Peyer's patch (tissue), 4 donors: ENCODE data around the gene POLD1.

Experiments
- POLR2A ChIP-seq, 2 donors: fragments of 450-650 bp; IDR thresholded peaks; one replicate each; pipeline ENCODE4 v1.5.1; 2017; ENCODE audit warnings: antibody characterized with exemption in 2 of 2, mild to moderate bottlenecking in 2 of 2, moderate library complexity in 2 of 2
- TF ChIP-seq, protein P1 (sequence below), 6 experiments: fragments of 450-650 bp in 4 of 6; fragments of 200-600 bp in 2 of 6; sonication (generic) in 1 of 6; IDR thresholded peaks; one replicate each; pipeline ENCODE4 v1.5.1; 2017 to 2019; ENCODE audit warnings: antibody characterized with exemption in 6 of 6, mild to moderate bottlenecking in 3 of 6, moderate library complexity in 1 of 6

GRCh38 chr19:50393589-50393988, 9.4 kb downstream of the POLD1 start:
- TF ChIP-seq, protein P1, sequence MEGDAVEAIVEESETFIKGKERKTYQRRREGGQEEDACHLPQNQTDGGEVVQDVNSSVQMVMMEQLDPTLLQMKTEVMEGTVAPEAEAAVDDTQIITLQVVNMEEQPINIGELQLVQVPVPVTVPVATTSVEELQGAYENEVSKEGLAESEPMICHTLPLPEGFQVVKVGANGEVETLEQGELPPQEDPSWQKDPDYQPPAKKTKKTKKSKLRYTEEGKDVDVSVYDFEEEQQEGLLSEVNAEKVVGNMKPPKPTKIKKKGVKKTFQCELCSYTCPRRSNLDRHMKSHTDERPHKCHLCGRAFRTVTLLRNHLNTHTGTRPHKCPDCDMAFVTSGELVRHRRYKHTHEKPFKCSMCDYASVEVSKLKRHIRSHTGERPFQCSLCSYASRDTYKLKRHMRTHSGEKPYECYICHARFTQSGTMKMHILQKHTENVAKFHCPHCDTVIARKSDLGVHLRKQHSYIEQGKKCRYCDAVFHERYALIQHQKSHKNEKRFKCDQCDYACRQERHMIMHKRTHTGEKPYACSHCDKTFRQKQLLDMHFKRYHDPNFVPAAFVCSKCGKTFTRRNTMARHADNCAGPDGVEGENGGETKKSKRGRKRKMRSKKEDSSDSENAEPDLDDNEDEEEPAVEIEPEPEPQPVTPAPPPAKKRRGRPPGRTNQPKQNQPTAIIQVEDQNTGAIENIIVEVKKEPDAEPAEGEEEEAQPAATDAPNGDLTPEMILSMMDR (IDR thresholded peaks at IDR 0.05): no peak
- no peak for TF ChIP-seq POLR2A (IDR thresholded peaks at IDR 0.05)
